Endodermal cell (in vitro differentiated cells): Measurements from ENCODE around the gene PSMD5. TPM values are rescaled to one million over a fixed set of nuclear protein-coding genes. Genes with fewer than 3 reads are reported as not detected.

Source experiments
- DNase-seq: peaks from one replicate; pipeline ENCODE4 v3.0.0-alpha.2; 2017
- H3K27ac ChIP-seq: 2 replicates; pipeline ENCODE4 v1.5.1; 2013; ENCODE audit warnings: mild to moderate bottlenecking, low read depth, low read length, moderate library complexity
- H3K27me3 ChIP-seq: 2 replicates; pipeline ENCODE4 v1.6.1; 2013; ENCODE audit warnings: mild to moderate bottlenecking, low read length, moderate library complexity; ENCODE audit not compliant: insufficient read depth, control insufficient read depth, poor library complexity, severe bottlenecking
- H3K36me3 ChIP-seq: 2 replicates; pipeline ENCODE4 v1.7.0; 2013; ENCODE audit warnings: mild to moderate bottlenecking, low read length, moderate library complexity; ENCODE audit not compliant: control insufficient read depth, insufficient read depth
- H3K4me1 ChIP-seq: one replicate; pipeline ENCODE4 v1.7.0; 2013; ENCODE audit warnings: low read length; ENCODE audit not compliant: control insufficient read depth, insufficient read depth
- H3K4me3 ChIP-seq: 2 replicates; pipeline ENCODE4 v1.5.1; 2013; ENCODE audit warnings: mild to moderate bottlenecking, low read length, moderate library complexity
- H3K9ac ChIP-seq: 2 replicates; pipeline ENCODE4 v1.6.1; 2013; ENCODE audit warnings: mild to moderate bottlenecking, low read length, moderate library complexity; ENCODE audit not compliant: poor library complexity, severe bottlenecking; ENCODE audit errors: extremely low read depth
- H3K9me3 ChIP-seq: 2 replicates; pipeline ENCODE4 v1.6.1; 2013; ENCODE audit warnings: mild to moderate bottlenecking, low read length, moderate library complexity; ENCODE audit not compliant: control insufficient read depth
- H3K27ac Mint-ChIP-seq: 2 replicates; pipeline ENCODE4 v1.8.0; 2020; ENCODE audit warnings: mixed read lengths
- H3K27me3 Mint-ChIP-seq: 2 replicates; pipeline ENCODE4 v1.8.0; 2021; ENCODE audit warnings: mild to moderate bottlenecking, mixed read lengths; ENCODE audit not compliant: insufficient read depth
- H3K36me3 Mint-ChIP-seq: 2 replicates; pipeline ENCODE4 v1.8.0; 2020; ENCODE audit warnings: low read depth, mixed read lengths
- H3K4me1 Mint-ChIP-seq: 2 replicates; pipeline ENCODE4 v1.8.0; 2020; ENCODE audit warnings: mixed read lengths
- H3K4me3 Mint-ChIP-seq: 2 replicates; pipeline ENCODE4 v1.8.0; 2020; ENCODE audit warnings: mild to moderate bottlenecking, moderate library complexity, mixed read lengths
- H3K9me3 Mint-ChIP-seq: 2 replicates; pipeline ENCODE4 v1.8.0; 2020; ENCODE audit warnings: mild to moderate bottlenecking, mixed read lengths
- WGBS, 2 experiments: methylation state at CpG; one replicate each; pipeline versions ENCODE4 v1.1.5 to v1.1.7; 2013; ENCODE audit warnings: missing lambda C conversion rate in 2 of 2, mixed read lengths in 1 of 2; ENCODE audit not compliant: insufficient coverage in 1 of 2, insufficient read length in 1 of 2; 5-methylcytosine and 5-hydroxymethylcytosine counted together
- total RNA-seq, 2 donors: library from RNA; stranded (reverse); fragmentation: NEBNext Ultra II Directional in 1 of 2; extraction: Animal tissue kit (Norgen Biotek cat#: 25700) in 1 of 2; gene quantifications; 2 replicates in 1 of 2; 3 replicates in 1 of 2; pipeline ENCODE4 v1.2.1, GENCODE V29; 2021
- TF ChIP-seq, protein P1 (sequence below): fragments of 200-600 bp; sonication (generic); conservative IDR thresholded peaks from 2 replicates; pipeline ENCODE4 v1.5.0; 2021; ENCODE audit warnings: antibody characterized with exemption, mild to moderate bottlenecking

The PSMD5 gene
- total RNA-seq, 2 donors from 2014 or later, result 21.8 to 52.7 TPM

DNA sequence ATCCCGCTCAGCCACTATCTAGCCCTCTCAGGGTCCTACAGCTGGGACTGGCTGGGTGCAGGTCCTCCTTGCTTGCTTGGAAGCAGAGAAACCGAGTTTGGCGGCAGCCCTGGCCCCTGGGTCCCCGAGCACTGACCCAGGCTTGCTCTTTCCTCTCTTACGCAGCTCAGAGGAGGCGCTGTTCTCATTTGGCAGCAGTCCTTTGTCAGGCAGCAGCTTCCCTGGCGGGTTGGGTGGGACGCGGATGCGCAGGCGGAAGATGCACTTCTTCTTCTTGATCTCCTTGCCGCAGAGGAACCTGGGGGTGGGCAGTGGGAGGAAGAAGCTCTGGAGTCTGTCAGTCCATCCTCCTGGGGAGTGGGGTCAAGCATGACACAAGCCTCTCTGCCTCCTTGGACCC lies 19.7 kb upstream of the PSMD5 start:
- Histone ChIP-seq H3K27ac (no peak overlapping the region), H3K36me3 (peaks cover 22% of the 10 kb centered on the region), H3K9ac (no peak overlapping the region), H3K4me1 (no peaks in the 10 kb centered on the region), H3K27me3 (no peaks in the 10 kb centered on the region), H3K9me3 (no peaks in the 10 kb centered on the region), H3K4me3 (no peak overlapping the region)
- DNase-seq, result peak; percentile 68
- WGBS, 2 experiments, result 93 to 94% methylated on average over 8 to 12 of the region's 12 CpGs
- H3K27ac Mint-ChIP-seq, result no peak overlapping the region
- no peaks in the 10 kb centered on the region for H3K27me3 Mint-ChIP-seq
- H3K4me1 Mint-ChIP-seq, result no peaks in the 10 kb centered on the region
- TF ChIP-seq, protein P1, sequence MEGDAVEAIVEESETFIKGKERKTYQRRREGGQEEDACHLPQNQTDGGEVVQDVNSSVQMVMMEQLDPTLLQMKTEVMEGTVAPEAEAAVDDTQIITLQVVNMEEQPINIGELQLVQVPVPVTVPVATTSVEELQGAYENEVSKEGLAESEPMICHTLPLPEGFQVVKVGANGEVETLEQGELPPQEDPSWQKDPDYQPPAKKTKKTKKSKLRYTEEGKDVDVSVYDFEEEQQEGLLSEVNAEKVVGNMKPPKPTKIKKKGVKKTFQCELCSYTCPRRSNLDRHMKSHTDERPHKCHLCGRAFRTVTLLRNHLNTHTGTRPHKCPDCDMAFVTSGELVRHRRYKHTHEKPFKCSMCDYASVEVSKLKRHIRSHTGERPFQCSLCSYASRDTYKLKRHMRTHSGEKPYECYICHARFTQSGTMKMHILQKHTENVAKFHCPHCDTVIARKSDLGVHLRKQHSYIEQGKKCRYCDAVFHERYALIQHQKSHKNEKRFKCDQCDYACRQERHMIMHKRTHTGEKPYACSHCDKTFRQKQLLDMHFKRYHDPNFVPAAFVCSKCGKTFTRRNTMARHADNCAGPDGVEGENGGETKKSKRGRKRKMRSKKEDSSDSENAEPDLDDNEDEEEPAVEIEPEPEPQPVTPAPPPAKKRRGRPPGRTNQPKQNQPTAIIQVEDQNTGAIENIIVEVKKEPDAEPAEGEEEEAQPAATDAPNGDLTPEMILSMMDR, result peak; percentile 32
- H3K4me3 Mint-ChIP-seq, result no peak overlapping the region
- H3K9me3 Mint-ChIP-seq, result no peaks in the 10 kb centered on the region
- H3K36me3 Mint-ChIP-seq, result peaks cover 2% of the 10 kb centered on the region

DNA sequence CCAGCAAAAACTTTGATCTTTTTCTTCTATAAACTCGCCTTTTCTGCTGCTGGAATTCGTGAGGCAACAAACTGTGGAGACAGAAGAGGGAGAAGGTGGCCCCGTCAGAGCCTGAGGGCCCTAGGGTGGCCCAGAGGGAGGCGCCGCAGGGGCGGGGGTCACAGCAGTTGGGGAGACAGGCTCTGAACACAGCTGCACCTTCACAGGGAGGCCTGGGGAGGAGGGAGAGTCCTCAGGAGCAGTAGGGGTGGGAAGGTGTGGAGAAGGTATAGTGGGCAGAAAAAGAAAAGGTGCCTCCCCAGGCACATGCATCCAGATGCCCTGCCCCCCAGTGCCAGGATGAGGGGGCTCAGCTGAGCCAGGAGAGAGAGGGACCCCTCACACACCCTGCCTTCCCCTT lies 19.2 kb upstream of the PSMD5 start:
- no peak overlapping the region for H3K4me3 ChIP-seq
- Mint-ChIP-seq H3K9me3 (no peaks in the 10 kb centered on the region), H3K36me3 (peaks cover 2% of the 10 kb centered on the region), H3K4me1 (no peaks in the 10 kb centered on the region), H3K27me3 (no peaks in the 10 kb centered on the region), H3K4me3 (no peak overlapping the region), H3K27ac (no peak overlapping the region)
- 92 to 96% methylated on average over 5 to 6 of the region's 6 CpGs for WGBS, 2 experiments
- no peak overlapping the region for H3K27ac ChIP-seq
- no peak for DNase-seq
- no peak overlapping the region for H3K9ac ChIP-seq
- H3K4me1 ChIP-seq, result no peaks in the 10 kb centered on the region
- peaks cover 23% of the 10 kb centered on the region for H3K36me3 ChIP-seq
- TF ChIP-seq, protein P1, result no peak
- H3K9me3 ChIP-seq, result no peaks in the 10 kb centered on the region
- no peaks in the 10 kb centered on the region for H3K27me3 ChIP-seq

DNA sequence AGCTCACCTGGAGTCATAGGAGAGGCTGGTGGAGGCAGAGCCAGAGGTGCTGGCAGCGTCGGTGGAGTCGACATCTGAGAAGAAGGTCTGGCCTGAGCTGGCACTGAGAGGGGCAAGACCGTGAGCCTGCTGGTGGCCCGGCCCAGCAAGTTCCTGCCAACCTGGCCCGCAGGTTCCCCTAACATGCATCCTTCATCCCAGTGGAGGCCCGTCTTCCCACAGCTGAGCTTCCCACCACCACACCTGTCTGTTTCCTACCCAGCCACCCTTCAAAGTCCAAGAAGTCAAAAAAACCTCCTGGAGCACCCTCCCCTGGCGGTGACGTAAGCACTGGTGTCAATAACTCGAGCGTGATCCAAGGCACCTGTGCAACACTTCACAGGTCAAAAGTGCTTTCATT lies 17.4 kb upstream of the PSMD5 start:
- Histone ChIP-seq H3K27me3 (no peaks in the 10 kb centered on the region), H3K9ac (no peak overlapping the region), H3K36me3 (peaks cover 23% of the 10 kb centered on the region), H3K4me3 (no peak overlapping the region), H3K27ac (no peak overlapping the region), H3K4me1 (no peaks in the 10 kb centered on the region), H3K9me3 (no peaks in the 10 kb centered on the region)
- Mint-ChIP-seq H3K4me3 (no peak overlapping the region), H3K4me1 (no peaks in the 10 kb centered on the region), H3K27me3 (no peaks in the 10 kb centered on the region), H3K36me3 (peaks cover 2% of the 10 kb centered on the region), H3K27ac (no peak overlapping the region), H3K9me3 (no peaks in the 10 kb centered on the region)
- DNase-seq, result no peak
- WGBS, 2 experiments, result 93 to 97% methylated on average over 8 to 11 of the region's 11 CpGs
- TF ChIP-seq, protein P1, result no peak
